ENCODE results near the gene TMEM135. TPM values are rescaled to one million over a fixed set of nuclear protein-coding genes. Genes with fewer than 3 reads are reported as not detected.
"Not testable (repeated sequence)": the region's sequence is repeated elsewhere in the genome, so short reads cannot be mapped to it uniquely, and the experiment has no call there.

Gene TMEM135
- total and polyA plus RNA-seq, 2 donors (not counting 1 experiment from before 2014, with no cell fraction given): 2.7 to 19.5 TPM

GRCh38 chr11:87022254-87022653 is 15.5 kb upstream of the TMEM135 start:
- Mint-ChIP-seq H3K4me1 (no peaks in the 10 kb centered on the region), H3K9me3 (ENCODE audit: insufficient read depth) (no peaks in the 10 kb centered on the region), H3K27me3 (peaks cover 20% of the 10 kb centered on the region), H3K27ac (no peak overlapping the region), H3K4me3 (no peak overlapping the region)
- no peak overlapping the region for H3K9ac ChIP-seq (ENCODE audit: low read length)
- WGBS (ENCODE audit: insufficient coverage): no CpG with 5 or more reads among the region's 1 CpG
- ChIA-PET CTCF (interaction anchor here (0.6 kb wide), 1 partner anchor 331 kb away, joined by 3 read pairs; no protein-coding TSS in a partner anchor), POLR2A (no interaction called here)
- no peaks in the 10 kb centered on the region for H3K9me3 ChIP-seq (ENCODE audit: control extremely low read depth in 1 of 3, control insufficient read depth in 2 of 3, insufficient read depth in 1 of 3, low read length in 2 of 3)
- no peak overlapping the region for H3K4me3 ChIP-seq (ENCODE audit: control extremely low read depth in 1 of 5, extremely low read depth in 1 of 5, insufficient read depth in 1 of 5, low read depth in 2 of 5, low read length in 4 of 5)
- peaks cover 0 to 6% (median 0%) of the 10 kb centered on the region in 4 experiments for H3K27me3 ChIP-seq (replicated peaks in 1 of 4; ENCODE audit: control extremely low read depth in 1 of 4, control insufficient read depth in 3 of 4, insufficient read depth in 4 of 4, low read length in 3 of 4)
- H2AFZ ChIP-seq (ENCODE audit: insufficient read depth, low read depth, low read length, poor library complexity, severe bottlenecking): no peak overlapping the region
- H3K4me1 ChIP-seq (ENCODE audit: control insufficient read depth in 2 of 2, insufficient read depth in 2 of 2, low read length in 2 of 2): no peaks in the 10 kb centered on the region
- no peak overlapping the region for H3K4me2 ChIP-seq (replicated peaks; ENCODE audit: low read depth, low read length, poor library complexity, severe bottlenecking)
- H3K36me3 ChIP-seq (replicated peaks in 1 of 2; ENCODE audit: control extremely low read depth in 1 of 2, control insufficient read depth in 1 of 2, extremely low read depth in 1 of 2, insufficient read depth in 2 of 2, low read length in 1 of 2): no peaks in the 10 kb centered on the region
- no peak for DNase-seq
- H3K79me2 ChIP-seq (ENCODE audit: control insufficient read depth, insufficient read depth, low read length): no peaks in the 10 kb centered on the region
- H4K20me1 ChIP-seq (ENCODE audit: control insufficient read depth, insufficient read depth, low read length, poor library complexity, severe bottlenecking): no peaks in the 10 kb centered on the region
- H3K27ac ChIP-seq (ENCODE audit: low read length in 2 of 2): no peak overlapping the region
- TF ChIP-seq EZH2 (IDR thresholded peaks at IDR 0.05; ENCODE audit: borderline replicate concordance, insufficient read depth, low read depth, low read length, poor library complexity, severe bottlenecking) (no peak), CTCF (IDR thresholded peaks at IDR 0.05) (no peak)
- ATAC-seq (ENCODE audit: low read depth): no peak
- intact Hi-C loops (cut with micrococcal nuclease): no loop called here

DNA sequence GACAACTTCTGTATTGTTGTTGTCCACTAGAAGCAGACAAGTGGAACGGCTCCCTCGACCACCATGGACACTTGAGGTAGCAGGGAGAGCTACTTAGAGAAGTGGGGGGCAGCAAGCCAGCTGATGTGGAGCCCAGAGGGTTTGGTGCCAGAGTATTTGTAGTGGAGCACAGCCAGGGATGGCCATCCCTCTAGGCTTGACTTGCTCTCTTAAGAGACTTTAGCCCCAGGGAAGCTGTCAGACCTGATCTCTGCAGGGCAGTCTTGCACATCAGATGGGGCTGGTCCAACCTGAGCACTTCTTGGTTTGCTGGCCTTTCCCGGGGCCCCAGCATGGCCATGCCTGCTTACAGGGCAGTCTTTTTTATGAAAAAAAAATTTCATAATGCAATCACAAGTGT is 15.0 kb upstream of the TMEM135 start:
- POLR2A ChIA-PET: no interaction called here
- Histone ChIP-seq H4K20me1 (ENCODE audit: control insufficient read depth, insufficient read depth, low read length, poor library complexity, severe bottlenecking) (no peaks in the 10 kb centered on the region), H3K9ac (ENCODE audit: low read length) (no peak overlapping the region), H3K4me3 (ENCODE audit: control extremely low read depth in 1 of 5, extremely low read depth in 1 of 5, insufficient read depth in 1 of 5, low read depth in 2 of 5, low read length in 4 of 5) (no peak overlapping the region), H3K79me2 (ENCODE audit: control insufficient read depth, insufficient read depth, low read length) (no peaks in the 10 kb centered on the region), H3K36me3 (replicated peaks in 1 of 2; ENCODE audit: control extremely low read depth in 1 of 2, control insufficient read depth in 1 of 2, extremely low read depth in 1 of 2, insufficient read depth in 2 of 2, low read length in 1 of 2) (no peaks in the 10 kb centered on the region), H3K27ac (ENCODE audit: low read length in 2 of 2) (no peak overlapping the region), H3K4me2 (replicated peaks; ENCODE audit: low read depth, low read length, poor library complexity, severe bottlenecking) (no peak overlapping the region), H3K4me1 (ENCODE audit: control insufficient read depth in 2 of 2, insufficient read depth in 2 of 2, low read length in 2 of 2) (no peaks in the 10 kb centered on the region), H2AFZ (ENCODE audit: insufficient read depth, low read depth, low read length, poor library complexity, severe bottlenecking) (no peak overlapping the region), H3K27me3 (replicated peaks in 1 of 4; ENCODE audit: control extremely low read depth in 1 of 4, control insufficient read depth in 3 of 4, insufficient read depth in 4 of 4, low read length in 3 of 4) (peaks cover 0 to 6% (median 0%) of the 10 kb centered on the region in 4 experiments), H3K9me3 (ENCODE audit: control extremely low read depth in 1 of 3, control insufficient read depth in 2 of 3, insufficient read depth in 1 of 3, low read length in 2 of 3) (no peaks in the 10 kb centered on the region)
- Mint-ChIP-seq H3K4me3 (no peak overlapping the region), H3K4me1 (no peaks in the 10 kb centered on the region), H3K9me3 (ENCODE audit: insufficient read depth) (no peaks in the 10 kb centered on the region), H3K27ac (no peak overlapping the region), H3K27me3 (peaks cover 20% of the 10 kb centered on the region)
- WGBS (ENCODE audit: insufficient coverage): 89% methylated on average over 2 of the region's 3 CpGs
- intact Hi-C loops (cut with micrococcal nuclease): no loop called here
- no peak for ATAC-seq (ENCODE audit: low read depth)
- TF ChIP-seq EZH2 (IDR thresholded peaks at IDR 0.05; ENCODE audit: borderline replicate concordance, insufficient read depth, low read depth, low read length, poor library complexity, severe bottlenecking): no peak
- TF ChIP-seq CTCF (IDR thresholded peaks at IDR 0.05): no peak
- CTCF ChIA-PET: interaction anchor here (0.6 kb wide), 1 partner anchor 331 kb away, joined by 3 read pairs; no protein-coding TSS in a partner anchor
- DNase-seq: no peak

DNA sequence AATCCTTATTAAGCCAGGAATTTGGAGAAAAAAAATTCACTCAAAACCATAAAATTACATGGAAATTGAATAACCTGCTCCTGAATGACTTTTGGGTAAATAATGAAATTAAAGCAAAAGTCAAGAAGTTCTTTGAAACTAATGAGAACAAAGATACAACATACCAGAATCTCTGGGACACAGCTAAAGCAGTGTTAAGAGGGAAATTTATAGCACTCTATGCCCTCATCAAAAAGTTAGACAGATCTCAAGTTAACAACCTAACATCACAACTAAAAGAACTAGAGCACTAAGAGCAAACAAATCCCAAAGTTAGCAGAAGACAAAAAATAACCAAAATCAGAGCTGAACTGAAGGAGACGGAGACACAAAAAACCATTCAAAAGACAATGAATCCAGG is 11.3 kb upstream of the TMEM135 start:
- H3K27me3 Mint-ChIP-seq: peaks cover 18% of the 10 kb centered on the region
- H3K4me2 ChIP-seq (replicated peaks; ENCODE audit: low read depth, low read length, poor library complexity, severe bottlenecking); H3K79me2 ChIP-seq (ENCODE audit: control insufficient read depth, insufficient read depth, low read length); H3K27ac Mint-ChIP-seq; H2AFZ ChIP-seq (ENCODE audit: insufficient read depth, low read depth, low read length, poor library complexity, severe bottlenecking); H3K4me1 Mint-ChIP-seq; H3K4me3 Mint-ChIP-seq; DNase-seq; H3K36me3 ChIP-seq (replicated peaks in 1 of 2; ENCODE audit: control extremely low read depth in 1 of 2, control insufficient read depth in 1 of 2, extremely low read depth in 1 of 2, insufficient read depth in 2 of 2, low read length in 1 of 2); H3K4me1 ChIP-seq (ENCODE audit: control insufficient read depth in 2 of 2, insufficient read depth in 2 of 2, low read length in 2 of 2); H3K4me3 ChIP-seq (ENCODE audit: control extremely low read depth in 1 of 5, extremely low read depth in 1 of 5, insufficient read depth in 1 of 5, low read depth in 2 of 5, low read length in 4 of 5); H3K27ac ChIP-seq (ENCODE audit: low read length in 2 of 2); ATAC-seq (ENCODE audit: low read depth); H3K9ac ChIP-seq (ENCODE audit: low read length); intact Hi-C loops (cut with micrococcal nuclease); H3K27me3 ChIP-seq (replicated peaks in 1 of 4; ENCODE audit: control extremely low read depth in 1 of 4, control insufficient read depth in 3 of 4, insufficient read depth in 4 of 4, low read length in 3 of 4); H4K20me1 ChIP-seq (ENCODE audit: control insufficient read depth, insufficient read depth, low read length, poor library complexity, severe bottlenecking); H3K9me3 Mint-ChIP-seq (ENCODE audit: insufficient read depth); H3K9me3 ChIP-seq (ENCODE audit: control extremely low read depth in 1 of 3, control insufficient read depth in 2 of 3, insufficient read depth in 1 of 3, low read length in 2 of 3); POLR2A ChIA-PET: not testable (repeated sequence)
- CTCF ChIA-PET: interaction anchor here (1.0 kb wide), 1 partner anchor 29 kb away, joined by 3 read pairs; no protein-coding TSS in a partner anchor
- no CpG with 5 or more reads among the region's 1 CpG for WGBS (ENCODE audit: insufficient coverage)
